Mesendoderm (in vitro differentiated cells): ENCODE data around the gene ZFHX3.

Experiments
- DNase-seq: peaks from one replicate; pipeline ENCODE4 v3.0.0; 2013
- H2AK5ac ChIP-seq: 2 replicates; pipeline ENCODE4 v1.6.1; 2013; ENCODE audit warnings: low read length, inconsistent platforms
- H2BK120ac ChIP-seq: 2 replicates; pipeline ENCODE4 v1.6.1; 2013; ENCODE audit warnings: low read depth, mild to moderate bottlenecking, low read length, moderate library complexity, mixed read lengths
- H2BK15ac ChIP-seq: replicated peaks from 2 replicates; pipeline ENCODE4 v1.6.1; 2013; ENCODE audit warnings: low read depth, mild to moderate bottlenecking, moderate library complexity
- H2BK5ac ChIP-seq: 2 replicates; pipeline ENCODE4 v1.6.1; 2013; ENCODE audit warnings: low read length, inconsistent platforms
- H3K18ac ChIP-seq: 2 replicates; pipeline ENCODE4 v1.6.1; 2013; ENCODE audit warnings: mild to moderate bottlenecking, low read length, mixed read lengths
- H3K23ac ChIP-seq: one replicate; pipeline ENCODE4 v1.6.1; 2013; ENCODE audit warnings: low read length
- H3K27ac ChIP-seq: 2 replicates; pipeline ENCODE4 v1.5.1; 2013; ENCODE audit warnings: low read depth, mild to moderate bottlenecking, inconsistent platforms, low read length, moderate library complexity
- H3K27me3 ChIP-seq: 2 replicates; pipeline ENCODE4 v1.6.1; 2013; ENCODE audit warnings: low read length, control low read depth, mild to moderate bottlenecking, inconsistent platforms; ENCODE audit not compliant: insufficient read depth, poor library complexity
- H3K36me3 ChIP-seq: 2 replicates; pipeline ENCODE4 v1.6.1; 2013; ENCODE audit warnings: low read length, inconsistent platforms; ENCODE audit not compliant: control insufficient read depth, insufficient read depth
- H3K4ac ChIP-seq: one replicate; pipeline ENCODE4 v1.6.1; 2013; ENCODE audit warnings: low read depth, mild to moderate bottlenecking, low read length, moderate library complexity
- H3K4me1 ChIP-seq: 2 replicates; pipeline ENCODE4 v1.6.1; 2013; ENCODE audit warnings: low read depth, low read length, inconsistent platforms; ENCODE audit not compliant: control insufficient read depth
- H3K4me2 ChIP-seq: 2 replicates; pipeline ENCODE4 v1.6.1; 2013; ENCODE audit warnings: low read length
- H3K4me3 ChIP-seq: 2 replicates; pipeline ENCODE4 v1.5.1; 2013; ENCODE audit warnings: mild to moderate bottlenecking, low read length
- H3K56ac ChIP-seq: one replicate; pipeline ENCODE4 v1.6.1; 2013; ENCODE audit warnings: low read length
- H3K79me1 ChIP-seq: 2 replicates; pipeline ENCODE4 v1.6.1; 2013; ENCODE audit warnings: low read length, inconsistent platforms
- H3K79me2 ChIP-seq: 2 replicates; pipeline ENCODE4 v1.6.1; 2013; ENCODE audit warnings: mild to moderate bottlenecking, low read length; ENCODE audit not compliant: control insufficient read depth, insufficient read depth
- H3K9ac ChIP-seq: 2 replicates; pipeline ENCODE4 v1.6.1; 2013; ENCODE audit warnings: low read length, inconsistent platforms
- H4K5ac ChIP-seq: one replicate; pipeline ENCODE4 v1.6.1; 2013; ENCODE audit warnings: low read length
- H4K8ac ChIP-seq: one replicate; pipeline ENCODE4 v1.6.1; 2013; ENCODE audit warnings: low read depth, mild to moderate bottlenecking, control low read depth, low read length, moderate library complexity
- WGBS: extraction: QIAGEN DNeasy Blood & Tissue Kit; methylation state at CpG from one replicate; pipeline ENCODE4 v1.1.7; 2013; ENCODE audit warnings: low lambda C conversion rate, missing lambda C conversion rate; ENCODE audit not compliant: insufficient coverage; ENCODE audit errors: extremely low coverage; 5-methylcytosine and 5-hydroxymethylcytosine counted together

Gene ZFHX3

GRCh38 chr16:73028721-73029361 is 19.1 kb downstream of the ZFHX3 start:
- no peak overlapping the region for H3K4me3 ChIP-seq
- peak; percentile 71 for DNase-seq
- H3K4ac ChIP-seq: no peak overlapping the region
- no peak overlapping the region for H4K5ac ChIP-seq
- no peaks in the 10 kb centered on the region for H3K79me2 ChIP-seq
- peaks cover 4% of the 10 kb centered on the region for H3K79me1 ChIP-seq
- H2BK120ac ChIP-seq: no peak overlapping the region
- no peak overlapping the region for H2BK15ac ChIP-seq
- H3K27me3 ChIP-seq: peaks cover 31% of the 10 kb centered on the region
- no CpG with 5 or more reads among the region's 9 CpGs for WGBS
- no peaks in the 10 kb centered on the region for H3K36me3 ChIP-seq
- peaks cover 5% of the 10 kb centered on the region for H3K4me1 ChIP-seq
- H4K8ac ChIP-seq: no peak overlapping the region
- H3K23ac ChIP-seq: no peak overlapping the region
- H3K27ac ChIP-seq: no peak overlapping the region
- no peak overlapping the region for H2BK5ac ChIP-seq
- no peak overlapping the region for H3K4me2 ChIP-seq
- no peak overlapping the region for H3K18ac ChIP-seq
- no peak overlapping the region for H2AK5ac ChIP-seq
- no peak overlapping the region for H3K9ac ChIP-seq
- H3K56ac ChIP-seq: no peak overlapping the region

DNA sequence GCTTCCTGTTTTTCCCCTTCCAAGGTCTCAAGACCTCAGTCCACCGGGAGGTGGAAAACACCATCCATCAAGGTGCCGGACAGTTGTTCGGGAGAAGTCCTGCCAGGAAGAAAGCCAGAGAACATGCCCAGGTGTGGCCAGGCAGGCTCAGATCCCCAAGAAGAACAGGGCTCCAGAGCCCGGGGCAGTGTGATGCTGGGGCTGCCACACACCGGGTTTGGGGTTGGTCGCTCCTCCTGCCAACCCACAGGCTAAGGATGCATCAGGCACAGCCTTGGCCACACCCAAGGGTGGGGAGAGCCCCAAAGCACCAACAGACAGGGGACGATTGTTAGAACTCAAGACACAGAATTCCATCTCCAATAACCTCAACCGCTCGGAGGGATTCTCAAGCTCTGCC is 19.7 kb downstream of the ZFHX3 start:
- peaks cover 4% of the 10 kb centered on the region for H3K79me1 ChIP-seq
- no peak overlapping the region for H2BK5ac ChIP-seq
- H2BK15ac ChIP-seq: no peak overlapping the region
- H4K5ac ChIP-seq: no peak overlapping the region
- DNase-seq: no peak
- H4K8ac ChIP-seq: no peak overlapping the region
- no CpG with 5 or more reads among the region's 9 CpGs for WGBS
- H3K4me2 ChIP-seq: no peak overlapping the region
- H3K4me3 ChIP-seq: no peak overlapping the region
- H3K23ac ChIP-seq: no peak overlapping the region
- H2BK120ac ChIP-seq: no peak overlapping the region
- no peak overlapping the region for H3K9ac ChIP-seq
- no peak overlapping the region for H3K56ac ChIP-seq
- H3K18ac ChIP-seq: no peak overlapping the region
- H2AK5ac ChIP-seq: no peak overlapping the region
- H3K27ac ChIP-seq: no peak overlapping the region
- no peak overlapping the region for H3K4ac ChIP-seq
- peaks cover 31% of the 10 kb centered on the region for H3K27me3 ChIP-seq
- no peaks in the 10 kb centered on the region for H3K36me3 ChIP-seq
- no peaks in the 10 kb centered on the region for H3K79me2 ChIP-seq
- peaks cover 2% of the 10 kb centered on the region for H3K4me1 ChIP-seq

DNA sequence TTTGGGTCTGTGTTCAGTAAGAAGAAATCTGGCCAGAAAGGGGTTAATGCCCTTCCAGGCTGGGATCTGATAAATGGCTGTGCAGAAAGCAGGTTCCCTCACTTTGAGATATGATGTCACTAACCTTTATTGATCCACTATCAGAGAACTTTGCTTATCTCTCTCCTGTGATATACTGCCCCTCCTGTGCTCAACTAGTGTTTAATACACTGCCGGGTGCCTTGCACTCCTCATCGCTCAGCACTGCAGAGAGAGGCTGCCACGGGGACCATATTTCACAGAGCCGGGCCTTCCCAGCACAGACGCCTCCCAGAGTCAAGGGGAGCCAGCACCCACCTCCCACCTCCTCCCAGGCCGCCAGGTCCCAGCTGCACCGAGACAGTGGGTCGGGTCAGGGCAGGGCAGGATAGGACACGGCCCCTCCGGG is 20.2 kb downstream of the ZFHX3 start:
- peaks cover 31% of the 10 kb centered on the region for H3K27me3 ChIP-seq
- H2BK15ac ChIP-seq: no peak overlapping the region
- no peak overlapping the region for H3K4me2 ChIP-seq
- no peak overlapping the region for H3K18ac ChIP-seq
- DNase-seq: no peak
- no peaks in the 10 kb centered on the region for H3K36me3 ChIP-seq
- H4K5ac ChIP-seq: no peak overlapping the region
- no peak overlapping the region for H4K8ac ChIP-seq
- H3K79me2 ChIP-seq: no peaks in the 10 kb centered on the region
- no CpG with 5 or more reads among the region's 10 CpGs for WGBS
- no peak overlapping the region for H2BK120ac ChIP-seq
- no peak overlapping the region for H3K4ac ChIP-seq
- H3K4me1 ChIP-seq: no peaks in the 10 kb centered on the region
- no peak overlapping the region for H3K56ac ChIP-seq
- no peak overlapping the region for H2AK5ac ChIP-seq
- no peak overlapping the region for H3K4me3 ChIP-seq
- no peak overlapping the region for H3K23ac ChIP-seq
- no peak overlapping the region for H3K9ac ChIP-seq
- H3K79me1 ChIP-seq: peaks cover 4% of the 10 kb centered on the region
- H2BK5ac ChIP-seq: no peak overlapping the region
- H3K27ac ChIP-seq: no peak overlapping the region

DNA sequence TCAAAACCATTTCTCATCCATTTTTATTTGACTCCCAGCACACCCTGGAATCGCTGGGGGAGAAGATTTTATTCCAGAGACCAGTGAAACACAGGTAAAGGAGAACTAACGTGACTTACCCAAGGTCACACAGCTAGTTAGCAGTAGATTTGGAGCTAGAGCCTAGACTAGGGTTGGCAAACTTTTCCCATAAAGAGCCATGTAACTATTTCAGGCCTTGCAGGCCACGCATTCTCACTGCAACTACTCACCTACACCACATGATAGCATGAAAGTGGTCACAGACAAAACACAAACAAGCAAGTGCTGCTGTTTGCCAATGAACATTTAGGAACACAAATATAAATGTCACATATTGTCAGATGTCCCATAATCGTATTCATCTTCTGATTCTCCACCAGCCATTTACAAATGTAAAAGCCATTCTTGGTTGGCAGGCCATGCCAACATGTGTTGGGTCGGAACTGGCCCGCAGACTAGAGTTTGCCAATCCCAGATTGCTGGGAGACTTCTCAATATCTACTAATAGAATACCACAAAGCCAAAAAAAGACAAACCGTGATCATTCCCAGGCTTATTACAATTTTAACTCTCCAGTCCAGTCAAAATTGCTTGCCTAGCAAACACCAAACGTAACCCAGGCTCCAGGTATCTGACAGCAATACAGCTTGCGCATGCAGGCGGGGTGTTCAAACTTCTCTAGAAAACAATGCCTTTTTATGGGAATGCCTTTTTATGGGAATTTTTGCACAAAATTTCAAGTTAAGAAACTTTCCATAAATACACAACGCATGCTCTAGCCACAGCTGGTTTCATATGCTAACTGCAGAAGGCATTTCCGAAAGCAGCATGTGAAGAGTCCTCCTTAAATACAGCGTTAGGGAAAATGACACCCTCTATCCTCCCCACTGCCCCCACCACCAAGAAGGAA is 20.9 kb downstream of the ZFHX3 start:
- H3K27me3 ChIP-seq: peaks cover 31% of the 10 kb centered on the region
- DNase-seq: no peak
- WGBS: no CpG with 5 or more reads among the region's 13 CpGs

GRCh38 chr16:73025856-73026210 is 22.1 kb downstream of the ZFHX3 start:
- Histone ChIP-seq H3K4ac (no peak overlapping the region), H3K79me2 (no peaks in the 10 kb centered on the region), H3K56ac (no peak overlapping the region), H3K23ac (no peak overlapping the region), H2BK5ac (no peak overlapping the region), H4K5ac (no peak overlapping the region), H3K27ac (no peak overlapping the region), H3K18ac (no peak overlapping the region), H3K4me3 (no peak overlapping the region), H3K4me1 (no peaks in the 10 kb centered on the region), H2BK120ac (no peak overlapping the region), H3K9ac (no peak overlapping the region), H3K4me2 (no peak overlapping the region), H2AK5ac (no peak overlapping the region), H3K36me3 (no peaks in the 10 kb centered on the region), H2BK15ac (no peak overlapping the region), H3K79me1 (peaks cover 4% of the 10 kb centered on the region), H4K8ac (no peak overlapping the region), H3K27me3 (peaks cover 25% of the 10 kb centered on the region)
- DNase-seq: no peak
- WGBS: no CpG with 5 or more reads among the region's 8 CpGs

More for the DNA sequence above, 20.9 kb downstream of the ZFHX3 start:
- Histone ChIP-seq H3K56ac (no peak overlapping the region), H4K8ac (no peak overlapping the region), H3K4me2 (no peak overlapping the region), H3K79me2 (no peaks in the 10 kb centered on the region), H3K23ac (no peak overlapping the region), H2BK120ac (no peak overlapping the region), H2BK15ac (no peak overlapping the region), H3K36me3 (no peaks in the 10 kb centered on the region), H3K9ac (no peak overlapping the region), H3K27ac (no peak overlapping the region), H2BK5ac (no peak overlapping the region), H3K4me1 (no peaks in the 10 kb centered on the region), H4K5ac (no peak overlapping the region), H2AK5ac (no peak overlapping the region), H3K4me3 (no peak overlapping the region), H3K79me1 (peaks cover 4% of the 10 kb centered on the region), H3K4ac (no peak overlapping the region), H3K18ac (no peak overlapping the region)
